Measurements from ENCODE around the gene WFDC5.

DNA sequence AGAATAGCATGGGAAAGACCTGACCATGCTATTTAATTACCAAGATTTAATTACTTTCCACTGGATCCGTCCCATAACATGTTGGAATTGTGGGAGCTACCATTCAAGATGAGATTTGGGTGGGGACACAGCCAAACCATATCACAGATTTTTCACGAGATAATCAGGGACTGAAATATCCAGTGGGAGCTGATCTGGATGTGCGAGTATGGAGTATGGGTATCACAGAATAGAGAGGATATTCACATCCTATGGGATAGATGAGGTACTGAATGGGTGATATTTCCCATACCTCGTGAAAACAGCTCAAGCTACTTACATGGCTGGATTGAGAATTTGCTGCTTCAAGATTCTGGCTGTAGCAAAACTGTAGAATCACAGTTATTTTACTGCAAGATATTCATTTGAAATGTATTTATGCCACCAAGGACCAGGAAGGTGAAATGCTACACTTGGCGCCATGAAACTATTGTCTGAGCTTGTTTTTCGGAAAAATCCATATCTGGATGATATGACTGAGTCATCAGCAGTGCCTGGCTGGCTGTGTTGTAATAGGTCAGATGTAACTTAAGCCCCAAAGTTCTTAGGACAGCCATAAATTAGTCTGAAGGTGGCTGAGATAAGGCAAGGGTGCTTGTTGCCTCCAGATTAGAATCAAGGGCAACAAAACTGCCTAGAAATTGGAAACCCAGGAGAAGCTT lies 43.9 kb downstream of the WFDC5 start:
- TF ChIP-seq C11orf30 (IDR thresholded peaks at IDR 0.05; ENCODE audit: low read depth): peak; percentile 61; the same call in 1 of the 2 replicates
- TF ChIP-seq TAF1 (IDR thresholded peaks at IDR 0.05; ENCODE audit: control insufficient read depth, extremely low read depth, insufficient read depth, low read length, severe bottlenecking): no peak
- no peak for TF ChIP-seq EZH2 (IDR thresholded peaks at IDR 0.05; ENCODE audit: borderline replicate concordance, low read depth, low read length)
- TF ChIP-seq ZNF274 (IDR thresholded peaks at IDR 0.05; ENCODE audit: borderline replicate concordance, low read depth, low read length): no peak

Data from K562 (cell line).